Measurements from ENCODE around the gene CAMTA1. TPM values are rescaled to one million over a fixed set of nuclear protein-coding genes. Genes with fewer than 3 reads are reported as not detected.

CAMTA1 gene
- total RNA-seq, 6 donors from 2014 or later: 38.8 to 74.0 (median 46.1) TPM

GRCh38 chr1:7560601-7561181 lies 775.4 kb downstream of the CAMTA1 start:
- ATAC-seq (ENCODE audit: low FRiP score in 2 of 2): no peak
- Histone ChIP-seq H3K36me3 (no peaks in the 10 kb centered on the region), H3K4me1 (no peaks in the 10 kb centered on the region), H3K4me3 (no peak overlapping the region), H3K9me3 (no peaks in the 10 kb centered on the region), H3K27me3 (no peaks in the 10 kb centered on the region), H3K27ac (no peak overlapping the region)
- TF ChIP-seq EP300 (IDR thresholded peaks at IDR 0.05) (no peak), POLR2AphosphoS5 (IDR thresholded peaks at IDR 0.05) (no peak)
- no peak for DNase-seq
- 89 to 93% methylated on average over 10 to 15 of the region's 15 CpGs for WGBS, 2 donors

GRCh38 chr1:7561331-7561921 lies 776.2 kb downstream of the CAMTA1 start:
- H3K4me3 ChIP-seq: no peak overlapping the region
- no peak for TF ChIP-seq POLR2A (IDR thresholded peaks at IDR 0.05)
- peak in 2 of 6 experiments; percentile 5 to 23 for TF ChIP-seq CTCF (IDR thresholded peaks at IDR 0.05)
- no peaks in the 10 kb centered on the region for H3K27me3 ChIP-seq
- 72 to 93% methylated on average over 3 to 16 of the region's 16 CpGs for WGBS, 2 donors
- H3K27ac ChIP-seq: no peak overlapping the region
- H3K36me3 ChIP-seq: no peaks in the 10 kb centered on the region
- H3K4me1 ChIP-seq: no peaks in the 10 kb centered on the region
- no peaks in the 10 kb centered on the region for H3K9me3 ChIP-seq
- DNase-seq: no peak
- no peak for ATAC-seq (ENCODE audit: low FRiP score in 2 of 2)

DNA sequence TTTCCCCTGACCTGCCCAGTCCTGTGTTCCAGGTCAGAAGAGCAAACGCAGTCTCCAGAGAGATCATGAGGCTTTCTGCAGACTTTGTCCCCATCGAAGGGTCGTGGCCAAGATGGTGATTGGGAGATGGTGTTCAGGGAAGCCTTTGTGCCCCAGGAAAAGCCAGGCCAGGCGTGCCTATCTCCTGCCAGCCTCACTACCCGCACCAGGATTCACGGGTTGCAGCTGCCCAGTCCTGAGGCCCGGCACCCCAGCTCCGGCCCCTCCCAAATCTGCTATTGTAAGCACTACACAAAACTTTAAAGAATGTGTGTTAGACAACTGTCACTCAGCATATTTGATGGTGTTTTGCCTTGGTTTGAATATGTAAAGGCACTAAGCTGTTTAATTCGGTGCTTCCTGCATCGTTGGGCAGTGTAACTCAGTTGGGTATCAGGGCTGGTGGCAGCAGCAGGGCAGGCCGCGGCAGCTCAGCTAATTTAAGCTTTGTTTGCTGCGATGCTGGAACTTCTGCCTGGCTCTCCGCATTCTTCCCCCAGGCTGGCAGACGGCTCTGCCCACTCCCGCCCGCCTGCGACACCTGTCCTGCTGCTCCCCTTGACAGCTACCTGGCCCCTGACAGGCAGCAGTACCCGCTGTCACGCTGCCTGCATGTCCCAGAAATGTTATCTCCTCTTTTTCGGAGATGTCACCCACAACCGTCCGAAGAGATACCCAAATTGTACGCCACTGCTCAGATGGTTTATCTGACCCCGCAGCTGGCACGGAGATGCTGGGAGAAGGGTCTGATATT lies 776.9 kb downstream of the CAMTA1 start:
- no peaks in the 10 kb centered on the region for H3K36me3 ChIP-seq
- no peaks in the 10 kb centered on the region for H3K4me1 ChIP-seq
- 86 to 88% methylated on average over 18 to 26 of the region's 26 CpGs for WGBS, 2 donors
- H3K4me3 ChIP-seq: no peak overlapping the region
- TF ChIP-seq POLR2AphosphoS5 (IDR thresholded peaks at IDR 0.05) (no peak), EP300 (IDR thresholded peaks at IDR 0.05) (no peak), CTCF (IDR thresholded peaks at IDR 0.05) (no peak), POLR2A (IDR thresholded peaks at IDR 0.05) (no peak)
- no peak for ATAC-seq (ENCODE audit: low FRiP score in 2 of 2)
- no peaks in the 10 kb centered on the region for H3K27me3 ChIP-seq
- DNase-seq: no peak
- H3K9me3 ChIP-seq: no peaks in the 10 kb centered on the region
- H3K27ac ChIP-seq: no peak overlapping the region

DNA sequence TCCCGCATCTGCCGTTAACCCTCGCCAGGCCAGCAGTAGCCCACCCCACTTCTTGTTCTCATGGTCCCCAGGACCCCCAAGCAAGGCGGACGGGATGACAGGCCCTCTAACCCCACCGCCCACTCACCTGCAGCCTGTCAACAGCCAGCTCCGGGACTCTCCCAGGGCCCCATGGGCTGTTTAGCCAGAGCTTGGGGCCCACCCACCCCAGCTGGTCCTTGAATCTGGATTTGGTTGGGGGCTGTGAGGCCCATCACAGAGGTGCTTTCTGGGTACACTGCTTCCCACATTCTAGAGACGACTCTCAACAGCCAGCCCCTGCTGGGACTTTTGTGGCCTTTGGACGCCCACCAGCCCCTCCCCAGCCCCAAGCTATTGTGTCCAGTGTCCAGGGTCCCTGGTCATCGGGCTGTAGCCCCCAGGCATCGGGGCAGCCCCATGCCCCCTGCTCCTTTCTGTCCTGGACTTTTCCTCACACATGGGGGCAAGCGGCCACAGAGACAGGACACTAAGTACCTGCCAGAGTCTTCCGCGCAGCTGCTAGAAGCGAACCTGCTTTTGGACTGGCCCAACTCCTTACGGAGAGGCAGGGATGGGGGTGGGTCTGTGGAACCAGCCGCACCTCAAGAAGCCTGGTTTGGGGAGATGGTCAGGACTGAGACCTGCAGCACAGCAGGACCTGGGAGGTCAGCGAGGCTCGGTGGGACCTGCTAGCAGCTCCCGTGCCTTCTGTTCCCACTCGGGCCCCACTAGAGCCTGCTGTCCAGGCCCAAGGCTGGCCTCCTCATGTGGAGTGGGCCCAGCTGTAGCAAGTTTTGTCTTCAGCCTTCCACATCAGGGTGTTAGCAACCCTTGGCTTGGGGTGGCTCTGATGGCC lies 777.7 kb downstream of the CAMTA1 start:
- 88 to 95% methylated on average over 15 to 21 of the region's 21 CpGs for WGBS, 2 donors

More for the DNA sequence above, 777.7 kb downstream of the CAMTA1 start:
- Histone ChIP-seq H3K4me1 (no peaks in the 10 kb centered on the region), H3K36me3 (no peaks in the 10 kb centered on the region), H3K27me3 (no peaks in the 10 kb centered on the region), H3K9me3 (no peaks in the 10 kb centered on the region), H3K4me3 (no peak overlapping the region), H3K27ac (no peak overlapping the region)
- no peak for DNase-seq
- TF ChIP-seq CTCF (IDR thresholded peaks at IDR 0.05) (no peak), POLR2A (IDR thresholded peaks at IDR 0.05) (no peak), EP300 (IDR thresholded peaks at IDR 0.05) (no peak), POLR2AphosphoS5 (IDR thresholded peaks at IDR 0.05) (no peak)
- ATAC-seq (ENCODE audit: low FRiP score in 2 of 2): no peak

Measured in upper lobe of left lung (tissue), 6 donors.